NB4 (cell line): ENCODE measurements around the gene CASP8AP2.
A peak's percentile ranks its signal among the peaks of the same experiment; 100 is the strongest.
"Not testable (repeated sequence)": the region's sequence is repeated elsewhere in the genome, so short reads cannot be mapped to it uniquely, and the experiment has no call there.

ENCODE experiments used
- DNase-seq: peaks from one replicate; pipeline ENCODE4 v3.0.0; 2010; ENCODE audit warnings: low read depth
- H3K4me3 ChIP-seq: one replicate; pipeline ENCODE4 v1.5.1; 2011; ENCODE audit warnings: mild to moderate bottlenecking, low read depth, low read length, moderate library complexity
- MYC ChIP-seq: IDR thresholded peaks from 2 replicates; pipeline ENCODE4 v1.6.1; 2011; ENCODE audit warnings: low read depth, low read length
- POLR2A ChIP-seq: IDR thresholded peaks from 2 replicates; pipeline ENCODE4 v1.6.1; 2011; ENCODE audit warnings: mild to moderate bottlenecking; ENCODE audit not compliant: insufficient read length; ENCODE audit errors: extremely low read depth
- TF ChIP-seq, protein P1 (sequence below): IDR thresholded peaks from one replicate; pipeline ENCODE4 v1.5.1; 2012; ENCODE audit warnings: low read depth, low read length
- TF ChIP-seq, protein P2 (sequence below): IDR thresholded peaks from 2 replicates; pipeline ENCODE4 v1.6.1; 2011; ENCODE audit warnings: low read depth, low read length

CASP8AP2 gene

DNA sequence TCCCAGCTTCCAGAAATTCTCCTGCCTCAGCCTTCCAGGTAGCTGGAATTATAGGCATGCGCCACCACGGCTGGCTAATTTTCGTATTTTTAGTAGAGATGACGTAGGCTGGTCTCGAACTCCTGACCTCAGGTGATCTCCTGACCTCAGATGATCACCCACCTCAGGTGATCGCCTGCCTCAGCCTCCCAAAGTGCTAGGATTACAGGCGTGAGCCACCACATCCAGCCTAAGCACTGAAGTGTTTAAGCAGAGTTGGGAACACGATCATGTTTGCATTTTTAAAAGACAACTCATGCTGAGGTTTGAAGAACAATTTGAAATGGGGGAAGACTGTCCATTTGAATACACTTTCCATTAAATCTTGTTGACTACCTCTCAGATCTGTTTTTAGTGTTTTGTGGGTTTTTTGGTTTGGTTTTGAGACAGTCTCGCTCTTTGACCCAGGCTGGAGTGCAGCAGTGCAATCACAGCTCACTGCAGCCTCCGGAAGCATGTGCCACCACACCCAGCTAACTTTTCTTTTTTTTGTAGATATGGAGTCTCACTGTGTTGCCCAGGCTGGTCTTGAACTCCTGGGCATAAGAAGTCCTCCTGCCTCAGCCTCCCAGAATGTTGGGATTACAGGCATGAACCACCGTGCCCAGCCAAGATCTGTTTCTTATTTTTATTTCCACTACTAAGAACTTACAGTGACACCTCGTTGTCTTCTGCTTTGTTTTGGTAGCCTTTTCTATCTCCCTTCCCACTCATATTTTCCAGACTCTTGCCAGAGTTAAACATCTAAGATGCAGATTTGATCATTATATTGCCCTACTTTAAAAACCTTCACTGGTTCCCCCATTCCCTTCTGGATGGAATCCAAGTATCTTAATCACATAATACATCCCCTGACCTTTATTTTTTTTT, 5.5 kb downstream of the CASP8AP2 start:
- no peak for DNase-seq
- TF ChIP-seq, protein P1, sequence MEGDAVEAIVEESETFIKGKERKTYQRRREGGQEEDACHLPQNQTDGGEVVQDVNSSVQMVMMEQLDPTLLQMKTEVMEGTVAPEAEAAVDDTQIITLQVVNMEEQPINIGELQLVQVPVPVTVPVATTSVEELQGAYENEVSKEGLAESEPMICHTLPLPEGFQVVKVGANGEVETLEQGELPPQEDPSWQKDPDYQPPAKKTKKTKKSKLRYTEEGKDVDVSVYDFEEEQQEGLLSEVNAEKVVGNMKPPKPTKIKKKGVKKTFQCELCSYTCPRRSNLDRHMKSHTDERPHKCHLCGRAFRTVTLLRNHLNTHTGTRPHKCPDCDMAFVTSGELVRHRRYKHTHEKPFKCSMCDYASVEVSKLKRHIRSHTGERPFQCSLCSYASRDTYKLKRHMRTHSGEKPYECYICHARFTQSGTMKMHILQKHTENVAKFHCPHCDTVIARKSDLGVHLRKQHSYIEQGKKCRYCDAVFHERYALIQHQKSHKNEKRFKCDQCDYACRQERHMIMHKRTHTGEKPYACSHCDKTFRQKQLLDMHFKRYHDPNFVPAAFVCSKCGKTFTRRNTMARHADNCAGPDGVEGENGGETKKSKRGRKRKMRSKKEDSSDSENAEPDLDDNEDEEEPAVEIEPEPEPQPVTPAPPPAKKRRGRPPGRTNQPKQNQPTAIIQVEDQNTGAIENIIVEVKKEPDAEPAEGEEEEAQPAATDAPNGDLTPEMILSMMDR, result no peak
- TF ChIP-seq MYC (no peak), POLR2A (no peak)
- TF ChIP-seq, protein P2, sequence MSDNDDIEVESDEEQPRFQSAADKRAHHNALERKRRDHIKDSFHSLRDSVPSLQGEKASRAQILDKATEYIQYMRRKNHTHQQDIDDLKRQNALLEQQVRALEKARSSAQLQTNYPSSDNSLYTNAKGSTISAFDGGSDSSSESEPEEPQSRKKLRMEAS, result no peak

DNA sequence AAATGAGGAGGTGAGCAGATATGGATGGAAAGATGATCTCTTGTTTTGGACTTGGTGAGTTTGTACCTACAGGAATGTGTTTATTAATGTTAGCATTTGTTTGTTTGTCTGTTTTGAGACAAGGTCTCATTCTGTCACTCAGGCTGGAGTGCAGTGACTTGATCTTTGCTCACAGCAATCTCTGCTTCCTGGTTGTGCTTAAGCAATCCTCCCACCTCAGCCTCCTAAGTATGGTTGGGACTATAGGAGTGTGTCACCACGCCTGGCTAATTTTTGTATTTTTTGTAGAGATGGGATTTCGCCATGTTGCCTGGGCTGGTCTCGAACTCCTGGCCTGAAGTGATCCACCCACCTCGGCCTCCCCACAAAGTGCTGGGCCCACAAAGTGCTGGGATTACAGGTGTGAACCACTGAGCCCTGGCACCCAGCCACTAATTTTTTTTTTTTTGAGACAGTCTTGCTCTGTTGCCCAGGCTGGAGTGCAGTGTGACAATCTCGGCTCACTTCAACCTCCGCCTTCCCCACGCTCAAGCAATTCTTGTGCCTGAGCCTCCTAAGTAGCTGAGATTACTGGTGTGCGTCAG, 7.1 kb downstream of the CASP8AP2 start:
- DNase-seq, result peak; percentile 27
- H3K4me3 ChIP-seq, result no peak overlapping the region
- no peak for TF ChIP-seq POLR2A
- TF ChIP-seq MYC, result no peak
- TF ChIP-seq, protein P1, result no peak
- TF ChIP-seq, protein P2, result no peak

More for the DNA sequence above, 5.5 kb downstream of the CASP8AP2 start:
- H3K4me3 ChIP-seq, result no peak overlapping the region

DNA sequence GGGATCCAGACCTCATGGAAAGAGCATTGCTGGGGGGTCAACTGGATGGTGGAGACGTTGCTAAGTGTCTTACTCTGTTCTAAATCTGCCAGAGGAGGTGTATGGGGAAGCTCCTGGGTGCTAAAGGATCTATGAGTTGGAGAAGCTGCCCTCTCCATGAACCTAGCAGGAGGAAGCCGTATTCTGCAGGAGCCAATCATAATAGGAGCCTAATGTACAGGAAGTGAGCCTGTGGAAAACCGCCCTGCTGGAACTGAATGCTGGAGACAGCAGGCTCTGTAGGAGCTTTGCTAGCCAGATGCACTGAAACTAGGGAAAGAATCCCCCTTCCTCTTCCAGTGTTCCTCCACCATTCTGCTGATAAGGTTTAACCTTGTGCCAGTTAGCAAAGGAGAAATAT, 10.9 kb downstream of the CASP8AP2 start:
- TF ChIP-seq POLR2A (no peak), MYC (no peak)
- TF ChIP-seq, protein P1, result no peak
- TF ChIP-seq, protein P2, result no peak
- peak; percentile 43 for DNase-seq
- no peak overlapping the region for H3K4me3 ChIP-seq

DNA sequence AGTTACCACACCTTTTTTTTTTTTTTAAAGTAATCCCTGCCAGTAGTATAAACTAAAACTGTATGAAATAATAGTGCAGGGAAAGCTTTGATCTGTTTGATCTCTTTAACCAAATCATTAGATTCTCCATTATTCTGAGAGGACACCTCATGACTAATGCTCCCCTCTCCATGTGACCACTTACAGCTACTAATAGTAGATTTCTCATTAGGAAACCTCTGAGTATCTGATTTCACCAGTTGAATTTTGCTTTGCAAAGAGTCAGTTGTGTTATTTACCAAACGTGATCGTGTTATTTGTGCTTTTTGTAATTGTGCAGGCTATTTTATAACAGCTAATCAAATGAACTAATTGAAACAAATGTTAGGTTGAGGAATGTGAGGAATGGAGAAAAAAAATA, 12.5 kb downstream of the CASP8AP2 start:
- no peak overlapping the region for H3K4me3 ChIP-seq
- TF ChIP-seq, protein P1, result no peak
- no peak for TF ChIP-seq MYC
- no peak for DNase-seq

DNA sequence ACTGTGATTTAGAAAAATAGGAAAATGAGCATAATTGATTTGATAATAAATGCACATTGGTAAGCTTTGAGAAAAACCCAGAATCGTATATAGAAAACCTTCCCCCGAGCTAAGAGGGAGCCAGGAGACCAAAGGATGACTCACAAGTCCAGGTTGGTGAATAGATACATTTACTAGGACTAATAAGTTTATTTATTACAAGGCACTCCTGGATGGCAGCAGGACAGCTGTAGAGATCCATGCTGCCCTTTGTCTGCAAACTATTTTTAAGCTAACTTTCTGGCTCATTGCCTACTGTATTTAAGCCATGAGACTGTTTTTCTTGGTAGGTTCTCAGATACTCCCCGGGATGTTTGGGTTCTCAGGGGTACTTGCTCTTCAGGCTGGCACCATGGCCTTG, 13.4 kb downstream of the CASP8AP2 start:
- DNase-seq, result no peak
- no peak overlapping the region for H3K4me3 ChIP-seq
- TF ChIP-seq, protein P2, result no peak
- no peak for TF ChIP-seq MYC
- TF ChIP-seq POLR2A, result no peak
- TF ChIP-seq, protein P1, result no peak

DNA sequence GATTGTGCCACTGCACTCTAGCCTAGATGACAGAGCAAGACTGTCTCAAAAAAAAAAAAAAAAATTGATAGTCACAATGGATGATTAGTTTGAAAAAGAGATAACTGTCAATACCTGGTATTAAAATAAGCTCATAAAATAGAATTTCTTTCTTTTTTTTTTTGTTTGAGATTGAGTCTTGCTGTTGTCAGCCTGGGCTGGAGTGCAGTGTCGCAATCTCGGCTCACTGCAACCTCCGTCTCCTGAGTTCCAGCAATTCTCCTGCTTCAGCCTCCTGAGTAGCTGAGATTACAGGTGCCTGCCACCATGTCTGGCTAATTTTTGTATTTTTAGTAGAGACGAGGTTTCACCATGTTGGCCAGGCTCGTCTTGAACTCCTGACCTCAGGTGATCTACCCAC, 17.8 kb downstream of the CASP8AP2 start:
- H3K4me3 ChIP-seq, DNase-seq: not testable (repeated sequence)
